Measurements from ENCODE around the gene MAGI1.

Gene MAGI1

GRCh38 chr3:65953881-65954733 lies 84.6 kb downstream of the MAGI1 start:
- Histone ChIP-seq H3K36me3 (no peaks in the 10 kb centered on the region), H3K9me3 (no peaks in the 10 kb centered on the region), H3K4me3 (ENCODE audit: low read depth in 1 of 2, low read length in 1 of 2) (no peak overlapping the region), H3K27me3 (no peaks in the 10 kb centered on the region), H3K27ac (no peak overlapping the region), H3K4me1 (ENCODE audit: control insufficient read depth in 1 of 2, insufficient read depth in 1 of 2, low read depth in 1 of 2, low read length in 1 of 2) (peaks cover 0 to 17% of the 10 kb centered on the region in 2 experiments)
- TF ChIP-seq CTCF (IDR thresholded peaks at IDR 0.05) = no peak

- H3K27ac ChIP-seq = no peak overlapping the region
- no peaks in the 10 kb centered on the region for H3K36me3 ChIP-seq
- no peak overlapping the region for H3K4me3 ChIP-seq (ENCODE audit: low read depth in 1 of 2, low read length in 1 of 2)
- no peak for TF ChIP-seq CTCF (IDR thresholded peaks at IDR 0.05)
- no peaks in the 10 kb centered on the region for H3K9me3 ChIP-seq
- H3K4me1 ChIP-seq (ENCODE audit: control insufficient read depth in 1 of 2, insufficient read depth in 1 of 2, low read depth in 1 of 2, low read length in 1 of 2) = peaks cover 0 to 21% of the 10 kb centered on the region in 2 experiments
- no peaks in the 10 kb centered on the region for H3K27me3 ChIP-seq
Observed at GRCh38 chr3:65953301-65953812, 85.4 kb downstream of the MAGI1 start.

DNA sequence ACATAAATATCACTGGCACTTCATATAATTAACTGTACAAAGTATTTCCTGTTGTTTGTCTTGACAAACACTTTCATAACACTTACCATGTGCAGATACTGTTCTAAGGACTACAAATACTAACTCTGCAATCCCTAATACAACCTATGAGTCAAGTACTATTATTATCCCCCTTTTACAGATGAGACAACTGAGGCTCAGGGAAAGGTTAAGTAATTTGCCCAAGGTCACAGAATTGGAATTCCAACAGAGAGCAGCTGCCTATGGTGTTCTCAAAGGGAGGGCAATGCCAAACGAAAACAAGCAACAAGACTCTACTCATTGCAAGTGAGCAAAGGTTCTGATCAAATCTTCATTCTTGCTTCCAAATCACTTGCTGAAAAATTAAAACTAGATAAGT lies 85.9 kb downstream of the MAGI1 start:
- Histone ChIP-seq H3K27ac (no peak overlapping the region), H3K36me3 (no peaks in the 10 kb centered on the region), H3K4me1 (ENCODE audit: control insufficient read depth in 1 of 2, insufficient read depth in 1 of 2, low read depth in 1 of 2, low read length in 1 of 2) (peaks cover 0 to 21% of the 10 kb centered on the region in 2 experiments), H3K27me3 (no peaks in the 10 kb centered on the region), H3K9me3 (no peaks in the 10 kb centered on the region), H3K4me3 (ENCODE audit: low read depth in 1 of 2, low read length in 1 of 2) (no peak overlapping the region)
- no peak for TF ChIP-seq CTCF (IDR thresholded peaks at IDR 0.05)

GRCh38 chr3:65951836-65952505 lies 86.7 kb downstream of the MAGI1 start:
- Histone ChIP-seq H3K36me3 (no peaks in the 10 kb centered on the region), H3K9me3 (no peaks in the 10 kb centered on the region), H3K4me3 (ENCODE audit: low read depth in 1 of 2, low read length in 1 of 2) (no peak overlapping the region), H3K27ac (no peak overlapping the region), H3K4me1 (ENCODE audit: control insufficient read depth in 1 of 2, insufficient read depth in 1 of 2, low read depth in 1 of 2, low read length in 1 of 2) (peaks cover 0 to 22% of the 10 kb centered on the region in 2 experiments), H3K27me3 (no peaks in the 10 kb centered on the region)
- TF ChIP-seq CTCF (IDR thresholded peaks at IDR 0.05) = no peak

DNA sequence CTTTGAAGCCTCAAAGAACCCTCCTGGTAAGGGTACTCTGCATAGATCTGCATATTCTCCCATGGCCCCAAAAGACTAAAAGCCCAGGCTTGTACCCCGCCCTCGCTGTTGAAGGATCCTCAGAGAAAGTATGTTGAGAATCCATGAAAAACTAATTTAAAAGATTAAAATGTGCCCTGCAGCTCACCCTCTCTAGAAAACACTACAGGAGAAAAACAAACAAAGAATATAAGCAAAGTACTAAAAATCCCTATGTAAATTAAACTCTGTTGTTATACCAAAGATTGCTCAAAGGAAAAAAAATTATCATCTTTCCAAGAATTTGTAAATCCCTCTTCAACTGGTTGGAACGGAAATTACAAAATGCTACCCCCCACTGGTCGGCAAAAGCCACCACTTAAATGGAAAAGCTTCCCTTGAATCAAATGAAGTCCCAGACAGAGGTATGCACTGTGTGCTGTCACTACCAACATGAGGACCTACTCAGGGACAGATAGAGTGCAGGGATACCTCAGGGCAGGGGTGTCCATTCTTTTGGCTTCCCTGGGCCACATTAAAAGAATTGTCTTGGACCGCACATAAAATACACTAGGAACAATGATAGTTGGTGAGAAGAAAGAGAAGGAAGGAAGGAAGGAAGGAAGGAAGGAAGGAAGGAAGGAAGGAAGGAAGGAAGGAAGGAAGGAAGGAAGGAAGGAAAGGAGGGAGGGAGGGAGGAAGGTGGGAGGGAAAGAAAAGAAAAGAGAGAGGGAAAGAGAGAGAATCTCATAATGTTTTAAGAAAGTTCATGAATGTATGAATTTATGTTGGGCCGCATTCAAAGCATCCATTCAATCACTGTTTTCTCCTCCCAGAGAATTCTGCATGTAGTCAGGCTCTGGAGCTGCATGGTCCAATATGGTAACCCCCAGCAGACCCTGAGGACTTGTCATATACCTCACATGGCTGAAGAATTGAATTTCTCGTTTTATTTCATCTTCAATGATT lies 88.1 kb downstream of the MAGI1 start:
- Histone ChIP-seq H3K4me1 (ENCODE audit: control insufficient read depth in 1 of 2, insufficient read depth in 1 of 2, low read depth in 1 of 2, low read length in 1 of 2) (peaks cover 7 to 36% of the 10 kb centered on the region in 2 experiments), H3K27me3 (no peaks in the 10 kb centered on the region), H3K4me3 (ENCODE audit: low read depth in 1 of 2, low read length in 1 of 2) (no peak overlapping the region), H3K36me3 (no peaks in the 10 kb centered on the region), H3K27ac (no peak overlapping the region), H3K9me3 (no peaks in the 10 kb centered on the region)
- TF ChIP-seq CTCF (IDR thresholded peaks at IDR 0.05) = no peak

Data from neutrophil (primary cell).